HG03108 (cell line): Measurements from ENCODE around the gene TTLL11.
"Not testable (repeated sequence)": the region's sequence is repeated elsewhere in the genome, so short reads cannot be mapped to it uniquely, and the experiment has no call there.

Experiments used
- ATAC-seq: cut with Tn5 transposase; IDR thresholded peaks from one replicate; pipeline ENCODE4 v1.9.1; 2021; ENCODE audit warnings: moderate library complexity; ENCODE audit not compliant: unreplicated experiment

Gene TTLL11

DNA sequence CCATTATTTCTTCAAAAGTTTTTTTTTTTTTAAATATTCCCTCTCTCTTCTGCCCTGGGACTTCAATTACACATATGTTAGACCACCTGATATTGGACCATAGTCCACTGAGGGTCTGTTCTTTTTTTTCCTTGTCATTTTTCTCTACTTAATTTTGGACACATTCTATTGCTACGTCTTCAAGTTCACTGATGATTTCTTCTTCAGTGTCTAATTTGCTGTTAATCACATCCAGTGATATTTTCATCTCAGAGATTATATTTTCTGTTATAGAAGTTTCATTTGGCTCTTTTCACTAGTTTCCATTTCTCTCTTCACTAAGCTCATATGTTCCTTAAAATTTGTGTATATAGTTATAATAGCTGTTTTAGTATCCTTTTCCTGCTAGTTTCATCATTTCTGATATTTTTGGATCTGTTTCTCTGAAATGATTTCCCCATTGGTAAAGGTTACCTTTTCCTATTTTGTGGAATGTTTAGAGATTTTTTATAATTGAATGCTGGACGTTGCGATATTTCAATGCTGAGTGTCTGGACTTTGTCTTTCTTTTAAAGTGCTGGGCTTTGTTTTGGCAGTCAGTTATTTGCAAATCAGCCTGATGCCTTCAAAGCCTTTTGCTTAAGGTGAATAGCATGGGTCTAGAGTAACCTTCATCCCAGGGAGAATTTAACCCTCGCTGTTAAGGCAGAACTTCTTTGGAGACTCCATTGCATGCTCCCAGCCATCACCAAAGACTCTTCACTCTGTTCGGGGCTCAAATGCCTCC, 111.8 kb downstream of the TTLL11 start:
- ATAC-seq, result no peak

DNA sequence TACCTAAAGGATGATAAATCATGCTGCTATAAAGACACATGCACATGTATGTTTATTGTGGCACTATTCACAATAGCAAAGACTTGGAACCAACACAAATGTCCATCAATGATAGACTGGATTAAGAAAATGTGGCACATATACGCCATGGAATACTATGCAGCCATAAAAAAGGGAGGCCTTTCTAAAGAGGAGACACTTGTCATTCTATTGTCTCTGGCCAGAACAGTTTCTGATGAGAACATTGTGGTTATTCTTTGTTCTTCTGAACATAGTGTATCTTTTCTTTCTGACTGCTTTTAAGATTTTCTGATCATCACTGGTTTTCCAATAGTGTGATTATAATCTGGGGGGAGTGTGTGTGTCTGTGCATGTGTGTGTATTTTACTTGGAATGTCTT, 112.4 kb downstream of the TTLL11 start:
- ATAC-seq, result not testable (repeated sequence)

DNA sequence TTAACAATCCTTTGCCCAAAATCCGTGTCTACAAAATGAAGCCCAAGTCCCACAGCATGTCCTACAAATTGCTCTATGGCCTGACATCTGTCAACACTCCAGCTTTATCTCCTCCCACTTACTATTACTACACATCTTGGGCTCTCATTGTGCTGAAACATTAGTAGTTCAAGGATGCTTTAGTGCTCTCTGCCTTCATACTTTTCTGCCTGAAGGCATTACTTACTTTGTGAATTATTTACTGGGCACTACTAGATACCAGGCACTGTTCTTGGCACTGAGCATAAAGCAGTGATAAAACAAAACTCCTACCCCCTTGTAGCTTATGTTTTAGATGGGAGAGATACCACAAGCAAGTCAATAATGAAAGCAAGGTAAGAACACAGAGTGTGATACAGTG, 113.4 kb downstream of the TTLL11 start:
- ATAC-seq, result no peak

DNA sequence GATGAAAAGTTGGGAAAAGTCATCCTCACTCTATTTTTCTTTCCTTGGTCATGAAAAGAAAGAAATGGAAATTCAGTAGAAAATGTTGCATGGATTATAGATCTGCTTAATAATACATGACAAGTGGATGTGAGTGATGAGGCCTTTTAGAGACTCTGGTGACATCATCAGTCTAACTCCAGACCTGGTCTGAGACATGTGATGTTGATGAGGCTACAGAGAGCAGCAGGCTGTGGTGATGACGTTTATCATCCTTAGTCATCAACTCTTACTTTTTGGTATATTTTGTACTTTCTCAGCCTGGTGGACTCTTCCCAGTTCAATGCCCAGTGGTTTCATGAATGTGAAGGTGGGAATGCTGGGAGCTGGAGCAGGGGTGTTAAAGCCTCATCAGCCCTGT, 116.4 kb downstream of the TTLL11 start:
- no peak for ATAC-seq

DNA sequence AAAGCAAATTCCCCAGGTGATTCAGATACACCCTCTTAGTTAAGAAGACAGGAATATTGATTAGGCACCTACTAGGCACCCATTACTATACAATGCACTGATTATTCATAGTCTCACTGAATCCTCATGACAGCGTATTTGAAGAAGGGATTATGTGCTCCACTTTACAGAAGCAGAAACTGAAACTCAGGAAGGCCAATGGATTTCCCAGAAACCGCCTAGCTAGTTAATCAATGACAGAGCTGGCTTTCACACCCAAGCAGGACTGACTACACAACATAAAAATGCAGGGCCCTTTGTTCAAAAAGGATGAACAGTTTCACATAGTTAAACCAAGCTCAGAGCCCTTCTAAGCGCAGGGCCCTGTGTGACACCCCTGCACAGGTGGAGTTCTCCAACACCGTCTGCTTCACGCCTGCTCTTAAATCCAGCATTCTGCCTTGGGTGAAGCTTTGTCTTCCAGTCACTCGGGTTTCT, 117.3 kb downstream of the TTLL11 start:
- ATAC-seq, result no peak

DNA sequence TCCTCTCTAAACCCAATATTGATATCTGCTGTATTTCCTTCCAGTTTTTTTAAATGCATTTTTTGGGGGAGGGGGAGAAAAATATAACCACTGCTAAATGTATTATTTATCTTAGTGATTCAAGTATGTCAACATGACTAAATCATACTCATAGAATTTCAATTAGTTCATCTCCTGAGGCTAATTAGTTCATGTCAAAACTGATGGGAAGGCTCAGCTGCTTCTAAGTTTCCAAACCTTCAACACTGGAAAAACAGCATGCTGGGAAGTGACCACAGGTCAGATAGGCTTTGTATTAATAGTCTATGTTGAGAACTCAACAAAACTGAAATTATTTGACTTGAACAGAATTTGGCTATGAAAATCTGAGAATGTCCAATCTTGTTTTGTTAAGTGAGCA, 118.7 kb downstream of the TTLL11 start:
- no peak for ATAC-seq

DNA sequence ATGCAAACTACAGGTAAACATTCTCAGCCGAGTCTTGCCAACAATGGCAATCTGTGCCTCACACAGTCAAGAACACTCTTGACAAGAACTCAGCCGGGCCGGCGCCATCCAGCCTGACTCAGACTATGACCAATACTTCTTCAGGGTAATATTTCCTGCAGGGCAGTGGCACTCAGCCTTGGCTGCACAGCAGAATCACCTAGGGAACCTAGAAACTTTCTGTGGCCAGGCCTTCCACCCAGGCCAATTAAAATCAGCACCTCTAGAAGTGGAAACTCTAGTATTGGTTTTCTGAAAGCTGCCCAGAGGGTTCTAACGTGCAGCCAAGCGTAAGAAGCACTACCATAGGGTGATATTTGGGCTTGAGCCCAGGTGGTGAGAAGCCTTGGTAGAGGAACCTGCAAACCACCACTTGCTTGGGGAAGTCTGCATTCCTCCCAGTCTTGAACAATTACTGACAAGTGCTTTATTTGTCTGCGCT, 120.6 kb downstream of the TTLL11 start:
- ATAC-seq, result peak; percentile 75

DNA sequence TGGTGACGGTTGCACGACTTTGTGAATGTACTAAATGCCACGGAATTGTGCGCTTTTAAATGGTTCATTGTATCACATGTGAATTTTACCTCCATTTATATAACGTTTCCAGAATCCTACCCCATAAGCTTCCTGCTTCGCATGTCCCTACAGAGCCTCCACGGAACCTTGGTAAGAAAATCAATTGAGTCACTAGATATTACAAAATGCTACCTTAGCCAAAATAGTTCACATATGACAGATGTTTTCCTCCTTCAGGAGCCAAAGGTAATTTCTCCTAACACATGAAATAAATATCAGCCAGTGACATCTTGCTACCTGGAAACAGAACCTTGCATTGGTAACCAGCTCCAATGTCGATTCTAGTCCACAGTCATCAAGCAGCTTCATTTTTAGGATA, 125.1 kb downstream of the TTLL11 start:
- ATAC-seq, result no peak

DNA sequence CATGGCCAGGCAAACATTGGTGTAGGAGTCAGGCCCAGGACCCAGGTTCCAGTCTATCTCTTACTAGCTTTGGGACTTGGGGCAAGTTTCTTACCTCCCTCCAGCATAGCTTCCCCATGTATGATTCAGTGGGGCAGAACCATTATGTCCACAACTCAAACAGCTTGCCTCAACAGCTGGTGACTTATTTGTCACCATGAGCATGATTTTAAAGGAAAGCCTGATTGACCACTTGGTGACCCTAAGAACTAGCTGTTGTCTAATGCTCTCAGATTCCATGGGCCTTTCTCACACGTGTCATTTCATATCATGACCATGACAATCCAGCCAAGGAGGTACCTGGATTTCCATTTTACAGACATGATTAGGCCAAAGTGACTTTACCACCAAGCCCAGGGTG, 126.4 kb downstream of the TTLL11 start:
- no peak for ATAC-seq

DNA sequence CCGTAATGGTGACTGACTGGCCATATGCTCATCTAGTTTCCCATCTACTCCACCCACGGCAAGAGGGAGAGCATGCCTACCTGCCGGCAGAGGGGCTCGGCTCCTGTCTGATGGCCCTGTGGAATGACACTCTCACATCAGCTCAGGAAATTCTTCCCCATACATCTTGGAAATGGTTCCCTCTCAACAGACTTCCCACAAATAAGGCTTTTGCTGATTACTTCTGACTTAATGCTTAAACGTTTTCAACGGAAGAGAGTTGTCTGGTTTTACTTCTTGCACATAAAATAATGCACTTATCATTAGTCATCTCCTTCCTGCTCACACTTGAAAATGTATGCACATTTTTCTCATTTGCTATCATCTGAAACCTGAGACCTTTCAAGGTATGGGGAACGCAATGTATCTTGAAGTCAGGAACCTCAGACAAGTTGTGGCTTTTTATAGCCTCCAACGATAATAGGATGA, 129.5 kb downstream of the TTLL11 start:
- ATAC-seq, result no peak

DNA sequence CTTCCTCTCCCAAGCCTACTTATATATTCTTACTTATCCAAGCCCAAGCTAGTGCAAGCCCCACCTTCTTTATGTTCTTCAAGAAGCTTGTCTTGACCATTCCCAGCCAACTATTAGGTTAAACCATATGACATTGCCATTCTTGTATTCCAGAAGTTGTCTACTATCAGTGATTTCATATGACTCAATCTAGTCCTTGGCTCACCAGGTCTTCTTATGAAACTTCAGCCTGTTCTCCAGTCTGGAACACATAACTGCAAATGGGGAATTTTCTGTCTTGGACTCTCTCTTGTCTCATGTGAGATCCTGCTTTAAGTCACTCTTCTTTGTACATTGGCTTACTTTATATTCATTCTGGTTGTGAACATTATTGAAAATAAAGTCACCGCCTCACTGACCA, 130.7 kb downstream of the TTLL11 start:
- ATAC-seq, result no peak

DNA sequence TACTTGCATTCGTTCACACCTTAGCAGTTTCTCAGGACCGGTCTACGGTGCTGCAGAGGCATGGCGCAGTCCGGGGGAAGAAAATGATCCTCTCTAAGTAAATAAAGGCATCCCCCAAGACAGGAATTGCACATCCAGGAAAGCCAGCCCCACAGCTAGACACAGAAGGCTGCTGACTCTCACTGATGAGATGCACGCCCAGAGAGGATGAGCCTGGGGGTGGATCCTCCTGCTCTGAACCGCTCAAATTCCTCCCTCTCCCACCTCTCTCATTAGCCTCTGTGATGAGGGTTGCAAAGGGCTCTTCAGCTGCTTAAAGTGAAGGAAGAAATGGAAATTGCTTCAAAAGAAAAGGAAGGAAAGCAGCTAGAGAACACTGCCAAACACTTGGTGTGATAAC, 132.4 kb downstream of the TTLL11 start:
- no peak for ATAC-seq

DNA sequence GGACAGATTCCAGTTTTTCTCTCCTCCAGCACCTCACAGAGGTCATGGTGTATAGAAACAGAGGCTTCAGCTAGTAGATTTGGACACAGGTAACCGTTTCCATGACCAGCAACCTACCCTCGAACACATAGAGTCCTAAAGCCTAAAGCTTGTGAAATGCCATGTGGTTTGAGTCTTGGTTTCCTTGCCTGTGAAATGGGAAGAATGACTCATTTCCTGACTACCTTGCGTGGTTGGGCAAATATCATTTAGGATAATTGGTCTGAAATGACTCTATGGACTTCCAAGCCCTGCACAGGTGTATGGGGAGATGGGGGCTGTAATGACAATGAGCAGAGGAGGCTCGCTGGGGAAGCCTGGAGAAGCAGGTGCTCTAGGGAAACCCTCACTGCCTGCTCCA, 134.6 kb downstream of the TTLL11 start:
- ATAC-seq, result no peak

DNA sequence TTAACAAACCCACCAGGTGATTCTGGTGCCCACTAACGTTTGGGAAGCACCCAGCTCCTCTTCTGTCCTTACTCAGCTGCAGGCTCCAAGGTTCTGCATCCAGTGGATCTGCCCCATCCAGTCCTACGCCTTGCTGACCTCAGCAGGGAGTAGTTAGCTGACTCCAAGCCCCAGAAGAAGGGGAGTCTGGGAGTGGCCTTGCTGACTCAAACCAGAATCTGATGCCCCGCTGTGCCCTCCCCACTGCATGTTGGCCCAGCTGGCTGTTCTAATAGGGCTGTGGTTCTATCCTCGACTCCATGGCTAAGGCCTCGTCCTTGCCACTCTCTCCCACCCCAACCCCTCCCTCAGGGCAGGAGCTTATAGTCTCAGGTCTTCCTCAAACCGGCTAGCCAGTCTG, 136.3 kb downstream of the TTLL11 start:
- no peak for ATAC-seq

DNA sequence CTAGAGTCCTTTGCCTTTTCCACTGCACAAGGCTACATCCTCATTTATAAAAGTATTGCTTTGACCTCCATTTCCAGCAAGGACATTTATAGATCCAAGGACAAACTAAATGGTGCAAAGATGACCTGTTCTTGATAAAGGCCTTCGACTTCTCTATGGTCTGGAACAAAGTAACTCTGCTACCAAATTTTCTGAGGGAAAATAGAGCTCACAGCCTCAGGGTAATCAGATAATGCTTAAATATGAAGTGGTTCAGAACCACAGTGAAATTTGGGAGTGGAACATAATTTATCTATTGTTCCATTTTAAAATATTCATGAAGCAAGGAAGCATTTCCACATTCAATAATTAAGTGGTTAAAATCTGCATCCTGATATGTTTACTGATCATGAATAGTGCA, 137.5 kb downstream of the TTLL11 start:
- ATAC-seq, result no peak

DNA sequence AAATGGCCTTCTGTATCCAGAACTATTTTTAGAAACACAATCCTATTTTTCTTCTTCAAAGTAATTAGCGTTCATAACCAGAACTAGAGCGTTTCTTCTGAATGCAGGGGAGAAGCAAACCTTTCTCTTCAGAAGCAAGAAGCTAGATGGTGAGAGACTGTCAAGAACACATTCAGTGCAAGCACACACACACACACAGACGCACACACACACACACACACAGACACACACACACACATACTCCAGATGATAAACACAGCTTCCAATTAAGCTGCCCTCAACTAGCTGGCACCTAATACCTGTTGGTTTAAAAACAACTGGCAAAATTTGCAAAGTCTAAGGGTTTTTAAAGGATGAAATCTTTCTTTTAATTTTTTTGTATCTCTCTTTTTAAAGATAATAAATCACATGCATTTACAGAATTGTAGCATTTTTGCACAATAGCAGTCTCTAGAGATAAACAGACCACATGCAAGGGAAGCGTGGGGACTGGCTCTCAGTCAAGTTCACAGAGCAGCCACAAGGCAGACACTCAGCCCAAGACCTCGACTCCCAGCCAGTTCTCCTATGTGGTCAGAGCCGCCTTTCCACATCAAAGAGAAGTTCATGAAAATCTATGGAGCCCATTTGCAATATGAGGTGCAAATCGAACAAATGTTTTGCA, 138.5 kb downstream of the TTLL11 start:
- ATAC-seq, result no peak

DNA sequence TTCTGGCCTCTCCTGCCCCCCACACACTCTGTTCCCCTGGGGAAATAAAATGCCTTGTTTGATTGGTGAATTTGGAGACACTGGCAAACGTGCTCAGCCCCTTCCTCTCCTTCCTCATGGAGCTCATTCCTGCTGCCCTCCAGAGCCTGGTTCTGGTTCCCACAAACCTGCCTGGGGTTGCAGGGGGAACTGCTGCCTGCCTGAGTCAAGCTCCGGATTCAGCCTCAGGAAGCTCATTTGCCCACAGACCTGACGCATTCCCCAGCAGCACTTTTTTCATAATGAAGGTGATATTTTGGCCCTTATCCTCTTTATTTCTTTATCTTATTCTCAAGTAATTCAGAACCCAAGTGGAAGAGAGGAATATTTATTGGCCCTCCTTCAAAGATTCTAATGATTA, 140.5 kb downstream of the TTLL11 start:
- ATAC-seq, result no peak

DNA sequence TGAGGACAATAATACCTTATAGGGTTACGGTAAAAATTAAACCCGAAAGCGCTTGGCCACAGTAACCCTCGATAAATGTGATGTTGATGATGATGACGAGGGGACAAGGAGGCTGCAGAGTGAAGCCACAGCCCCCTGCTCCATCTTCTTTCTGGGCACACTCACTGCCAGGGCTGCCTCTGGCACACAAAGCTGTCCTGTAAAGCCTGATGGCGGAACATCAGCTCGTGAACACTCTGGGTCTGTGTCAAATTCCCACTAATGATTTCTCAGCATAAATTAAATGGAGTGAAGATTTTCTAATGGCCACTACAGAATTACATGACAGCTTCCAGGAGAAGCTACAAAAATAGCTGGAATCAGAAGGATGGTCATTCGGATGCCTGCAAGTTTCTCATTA, 142.2 kb downstream of the TTLL11 start:
- no peak for ATAC-seq

DNA sequence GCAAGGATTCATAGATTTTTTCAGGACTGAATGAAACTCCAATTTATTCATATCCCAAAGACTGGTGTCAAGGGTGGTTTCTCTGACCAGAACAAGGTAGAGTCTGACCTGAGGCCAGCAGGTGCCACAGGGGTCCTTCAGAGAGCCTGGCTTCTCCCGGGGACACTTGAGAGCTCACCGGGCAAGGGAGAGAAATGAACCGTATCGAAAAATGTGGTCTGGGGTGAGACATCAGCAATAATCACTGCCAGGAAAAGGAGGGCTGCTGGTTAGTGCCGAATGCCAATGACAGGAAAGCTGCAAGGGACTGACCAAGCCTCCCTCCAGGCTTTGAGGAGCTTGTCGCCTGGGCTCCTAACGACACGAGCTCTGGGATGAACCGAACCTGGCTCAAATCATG, 142.7 kb downstream of the TTLL11 start:
- no peak for ATAC-seq

DNA sequence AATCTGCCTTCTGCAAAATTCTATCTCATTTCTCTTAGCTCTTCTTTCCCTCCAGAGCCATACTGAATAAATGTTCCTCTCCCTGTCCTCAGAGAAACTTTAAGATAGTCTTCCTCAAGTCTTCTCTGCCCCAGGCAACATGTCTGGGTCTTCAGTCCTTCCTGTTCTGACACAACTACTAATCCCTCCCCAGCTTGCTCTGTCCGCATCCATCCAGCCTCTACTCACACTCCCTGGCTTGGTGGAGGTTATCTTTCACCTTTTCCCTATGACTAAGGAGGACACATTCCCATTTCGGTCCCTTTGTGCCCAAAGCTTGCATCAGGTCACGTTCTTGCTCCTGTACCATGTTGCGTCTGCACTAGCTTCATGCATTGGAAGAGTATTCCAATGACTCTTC, 143.3 kb downstream of the TTLL11 start:
- no peak for ATAC-seq

DNA sequence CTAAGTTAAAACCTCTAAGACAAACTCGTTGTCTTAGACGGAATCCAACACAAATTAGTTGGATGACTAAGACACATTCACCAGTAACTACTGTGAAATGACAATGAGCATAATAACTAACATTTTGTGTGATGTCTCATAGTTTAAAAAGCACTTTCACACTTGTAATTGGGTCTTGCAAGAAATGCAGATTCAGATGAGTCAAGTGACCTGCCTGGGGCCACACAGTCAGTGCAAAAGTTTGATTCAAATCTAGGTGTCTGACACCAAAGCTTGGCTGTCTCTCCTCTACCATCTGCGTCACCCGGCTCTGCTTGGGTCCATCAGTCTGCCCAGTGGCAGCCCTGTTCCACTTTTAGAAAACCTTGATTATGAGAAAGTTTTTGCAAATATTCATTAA, 143.7 kb downstream of the TTLL11 start:
- ATAC-seq, result no peak

DNA sequence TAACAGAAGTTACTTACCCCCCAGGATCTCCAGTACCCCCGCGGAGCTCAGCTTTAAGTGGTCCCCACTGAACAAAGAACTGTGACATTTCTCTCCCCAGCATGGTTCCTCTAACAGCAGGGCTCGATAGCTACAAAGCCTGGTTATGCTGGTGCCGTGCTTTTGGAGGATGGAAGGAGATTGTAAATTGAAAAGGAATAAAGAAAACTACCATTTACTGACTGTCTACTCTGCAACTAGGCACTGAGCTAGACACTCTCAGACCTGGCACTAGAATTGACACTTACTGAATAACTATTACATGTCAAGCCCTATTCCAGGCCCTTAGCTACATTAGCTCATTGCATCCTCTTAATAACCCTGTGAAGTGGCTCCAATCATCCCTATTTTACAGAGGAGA, 145.3 kb downstream of the TTLL11 start:
- no peak for ATAC-seq
